Measurements from ENCODE around the gene VPS16. TPM values are rescaled to one million over a fixed set of nuclear protein-coding genes. Genes with fewer than 3 reads are reported as not detected.

VPS16 gene
- total and polyA plus RNA-seq, 2 of the 13 experiments (the other 11 are each of a cell fraction or from before 2014, with no cell fraction given), result 34.2 to 35.4 TPM

GRCh38 chr20:2903686-2904085 is 63.1 kb downstream of the VPS16 start:
- Histone ChIP-seq H3K4me2 (ENCODE audit: low read depth, low read length) (no peak overlapping the region), H3K4me3 (replicated peaks in 1 of 3; ENCODE audit: insufficient read depth in 1 of 3, low read depth in 2 of 3, low read length in 3 of 3) (no peak overlapping the region), H2AFZ (ENCODE audit: low read length) (no peak overlapping the region), H4K20me1 (ENCODE audit: insufficient read depth, low read length) (no peaks in the 10 kb centered on the region), H3K27me3 (ENCODE audit: control insufficient read depth in 1 of 2, insufficient read depth in 2 of 2, low read length in 2 of 2) (no peaks in the 10 kb centered on the region), H3K9me3 (ENCODE audit: low read length) (no peaks in the 10 kb centered on the region), H3K27ac (ENCODE audit: extremely low read length, insufficient read depth, low read length) (no peak overlapping the region), H3K36me3 (replicated peaks in 1 of 2; ENCODE audit: control insufficient read depth in 1 of 2, insufficient read depth in 2 of 2, low read length in 2 of 2) (no peaks in the 10 kb centered on the region), H3K9ac (ENCODE audit: insufficient read depth, low read depth, low read length) (no peak overlapping the region), H3K4me1 (ENCODE audit: insufficient read depth, low read length) (no peaks in the 10 kb centered on the region), H3K79me2 (ENCODE audit: insufficient read depth, low read length) (peaks cover 28% of the 10 kb centered on the region)
- FAIRE-seq (no peak), DNase-seq (ENCODE audit: low spot score) (no peak), ATAC-seq (no peak)
- ChIA-PET CTCF (ENCODE audit: low intra/inter-chr PET ratio, low total read pairs) (no interaction called here), POLR2A (no interaction called here)
- BruUV-seq (replicated peaks), result no TSS peak
- in situ Hi-C loops (cut with HindIII; ENCODE audit: extremely low pct_ligation_motif_present, low pct_unique_long_range_greater_than_20kb) (no loop called here), intact Hi-C loops (cut with micrococcal nuclease; ENCODE audit: unreplicated experiment) (no loop called here)
- 97% methylated on average over 6 of the region's 6 CpGs for WGBS (ENCODE audit: low lambda C conversion rate)
- TF ChIP-seq ZNF567 (CRISPR knock-in tag; IDR thresholded peaks at IDR 0.05; ENCODE audit: borderline replicate concordance) (no peak), ZNF280D (CRISPR knock-in tag; IDR thresholded peaks at IDR 0.05) (no peak), EP300 (IDR thresholded peaks at IDR 0.05; ENCODE audit: low read depth in 2 of 2, low read length in 2 of 2) (no peak), EP300 (CRISPR knock-in tag; IDR thresholded peaks at IDR 0.05; ENCODE audit: borderline replicate concordance) (no peak), NR0B2 (CRISPR knock-in tag; IDR thresholded peaks at IDR 0.05) (no peak), ETV6 (CRISPR knock-in tag; conservative IDR thresholded peaks at IDR 0.05) (no peak), ZNF207 (IDR thresholded peaks at IDR 0.05; ENCODE audit: borderline replicate concordance) (no peak), PRDM10 (CRISPR knock-in tag; IDR thresholded peaks at IDR 0.05; ENCODE audit: low read depth) (no peak), ZSCAN9 (CRISPR knock-in tag; IDR thresholded peaks at IDR 0.05; ENCODE audit: borderline replicate concordance) (no peak), ERF (CRISPR knock-in tag; IDR thresholded peaks at IDR 0.05) (no peak), ARID2 (CRISPR knock-in tag; IDR thresholded peaks at IDR 0.05; ENCODE audit: borderline replicate concordance) (no peak), ZBED4 (CRISPR knock-in tag; IDR thresholded peaks at IDR 0.05; ENCODE audit: borderline replicate concordance) (no peak), HNF4A (CRISPR knock-in tag; IDR thresholded peaks at IDR 0.05) (no peak), FOSL1 (CRISPR knock-in tag; IDR thresholded peaks at IDR 0.05; ENCODE audit: borderline replicate concordance) (no peak), THAP11 (CRISPR knock-in tag; IDR thresholded peaks at IDR 0.05) (no peak)

All from HepG2 (cell line).